ENCODE data around the gene SAMD8.
"Not testable (repeated sequence)": the region's sequence is repeated elsewhere in the genome, so short reads cannot be mapped to it uniquely, and the experiment has no call there.

The SAMD8 gene

DNA sequence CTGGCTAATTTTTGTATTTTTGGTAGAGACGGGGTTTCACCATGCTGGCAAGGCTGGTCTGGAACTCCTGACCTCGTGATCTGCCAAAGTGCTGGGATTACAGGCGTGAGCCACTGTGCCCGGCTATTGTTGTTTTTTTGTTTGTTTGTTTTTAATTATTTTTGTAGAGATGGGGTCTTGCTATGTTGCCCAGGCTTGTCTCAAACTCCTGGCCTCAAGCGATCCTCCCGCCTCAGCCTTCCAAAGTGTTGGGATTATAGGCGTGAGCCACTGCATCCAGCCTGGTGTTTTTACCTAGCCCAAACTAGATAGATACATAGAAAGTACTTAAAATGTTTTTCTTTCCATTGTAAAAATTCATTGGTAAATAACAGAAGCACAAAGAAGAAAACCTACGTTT lies 110.0 kb downstream of the SAMD8 start:
- H3K27ac Mint-ChIP-seq; H3K9me3 Mint-ChIP-seq (ENCODE audit: low read depth); H3K27me3 Mint-ChIP-seq; H3K4me3 Mint-ChIP-seq: not testable (repeated sequence)
- peaks cover 10% of the 10 kb centered on the region for H3K36me3 Mint-ChIP-seq
- H3K4me1 Mint-ChIP-seq (ENCODE audit: low read depth), result peaks cover 53% of the 10 kb centered on the region

- Mint-ChIP-seq H3K4me1 (ENCODE audit: low read depth) (peaks cover 56% of the 10 kb centered on the region), H3K27ac (peak overlapping the region; percentile 46), H3K36me3 (peaks cover 11% of the 10 kb centered on the region), H3K9me3 (ENCODE audit: low read depth) (no peaks in the 10 kb centered on the region), H3K4me3 (no peak overlapping the region), H3K27me3 (no peaks in the 10 kb centered on the region)
Measured at GRCh38 chr10:75223507-75223906, 112.1 kb downstream of the SAMD8 start.

- H3K4me3 Mint-ChIP-seq, result no peak overlapping the region
- peaks cover 58% of the 10 kb centered on the region for H3K4me1 Mint-ChIP-seq (ENCODE audit: low read depth)
- H3K9me3 Mint-ChIP-seq (ENCODE audit: low read depth), result no peaks in the 10 kb centered on the region
- H3K36me3 Mint-ChIP-seq, result peaks cover 14% of the 10 kb centered on the region
- peak overlapping the region; percentile 59 for H3K27ac Mint-ChIP-seq
- no peaks in the 10 kb centered on the region for H3K27me3 Mint-ChIP-seq
Measured at GRCh38 chr10:75226095-75226494, 114.6 kb downstream of the SAMD8 start.

GRCh38 chr10:75226656-75227055 lies 115.2 kb downstream of the SAMD8 start:
- Mint-ChIP-seq H3K36me3 (peaks cover 15% of the 10 kb centered on the region), H3K9me3 (ENCODE audit: low read depth) (no peaks in the 10 kb centered on the region), H3K4me3 (no peak overlapping the region), H3K27me3 (no peaks in the 10 kb centered on the region), H3K27ac (peak overlapping the region; percentile 58), H3K4me1 (ENCODE audit: low read depth) (peaks cover 61% of the 10 kb centered on the region)

DNA sequence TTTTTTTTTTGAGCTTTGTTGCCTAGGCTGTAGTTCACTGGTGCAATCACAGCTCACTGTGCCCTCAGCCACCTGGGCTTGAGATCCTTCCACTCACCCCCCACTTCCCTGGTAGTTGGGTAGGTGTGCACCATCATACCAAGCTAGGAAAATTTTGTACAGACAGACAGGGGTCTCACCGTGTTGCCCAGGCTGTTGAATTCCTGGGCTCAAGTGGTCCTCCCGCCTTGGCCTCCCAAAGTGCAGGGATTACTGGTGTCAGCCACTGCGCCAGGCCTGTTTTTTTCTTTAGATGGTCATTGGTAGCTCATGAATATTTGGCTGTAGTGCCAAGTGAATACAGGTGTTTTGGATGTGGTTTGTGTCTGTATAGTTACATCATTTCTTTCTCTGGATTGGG lies 116.8 kb downstream of the SAMD8 start:
- Mint-ChIP-seq H3K4me3 (no peak overlapping the region), H3K27ac (peak overlapping the region; percentile 83), H3K27me3 (no peaks in the 10 kb centered on the region), H3K4me1 (ENCODE audit: low read depth) (peaks cover 53% of the 10 kb centered on the region), H3K9me3 (ENCODE audit: low read depth) (no peaks in the 10 kb centered on the region), H3K36me3 (peaks cover 18% of the 10 kb centered on the region)

DNA sequence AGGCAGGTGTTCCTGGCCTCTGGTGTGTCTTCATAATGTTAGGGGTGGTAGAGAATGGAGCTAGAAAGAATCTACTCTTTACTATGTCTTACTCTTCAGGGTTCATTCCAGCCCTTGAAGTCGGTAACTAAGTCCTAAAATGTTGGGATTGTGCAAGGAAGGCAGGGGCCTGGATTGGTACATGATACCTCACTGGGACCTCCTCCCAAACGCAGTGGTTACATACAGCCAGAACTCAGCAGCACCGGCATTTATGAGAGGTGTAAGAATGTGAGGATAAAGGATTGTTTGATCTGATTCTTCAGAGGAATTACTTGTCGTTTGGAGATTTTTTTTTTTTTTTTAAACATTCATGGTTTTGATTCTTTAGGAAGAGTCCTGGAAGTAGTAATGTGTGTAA lies 117.4 kb downstream of the SAMD8 start:
- Mint-ChIP-seq H3K27me3 (no peaks in the 10 kb centered on the region), H3K36me3 (peaks cover 18% of the 10 kb centered on the region), H3K4me3 (no peak overlapping the region), H3K9me3 (ENCODE audit: low read depth) (no peaks in the 10 kb centered on the region), H3K27ac (peak overlapping the region; percentile 83), H3K4me1 (ENCODE audit: low read depth) (peaks cover 52% of the 10 kb centered on the region)

- Mint-ChIP-seq H3K27ac (no peak overlapping the region), H3K27me3 (no peaks in the 10 kb centered on the region), H3K9me3 (ENCODE audit: low read depth) (no peaks in the 10 kb centered on the region), H3K4me1 (ENCODE audit: low read depth) (peaks cover 41% of the 10 kb centered on the region), H3K4me3 (no peak overlapping the region), H3K36me3 (peaks cover 13% of the 10 kb centered on the region)
Measured at GRCh38 chr10:75229971-75230370, 118.5 kb downstream of the SAMD8 start.

DNA sequence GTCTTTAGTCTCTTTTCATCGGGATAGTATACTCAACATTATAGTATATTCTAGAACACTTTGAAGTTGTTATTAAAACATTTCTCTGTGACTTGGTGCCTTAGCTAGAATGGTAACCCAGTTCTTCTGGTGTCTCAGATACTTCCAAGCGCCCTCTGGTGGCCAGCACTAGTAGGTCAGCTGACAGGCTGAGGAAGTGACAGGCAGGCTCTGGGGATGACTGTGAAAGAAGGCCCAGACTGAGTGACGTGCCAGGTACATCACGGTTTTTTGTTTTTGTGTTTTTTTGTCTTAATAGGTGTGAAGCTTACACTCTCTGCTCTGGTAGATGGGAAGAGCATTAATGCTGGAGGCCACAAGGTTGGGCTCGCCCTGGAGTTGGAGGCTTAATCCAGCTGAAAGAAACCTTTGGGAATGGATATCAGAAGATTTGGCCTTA lies 119.2 kb downstream of the SAMD8 start:
- Mint-ChIP-seq H3K4me3 (peak overlapping the region; percentile 20), H3K27ac (peak overlapping the region; percentile 94), H3K4me1 (ENCODE audit: low read depth) (peaks cover 36% of the 10 kb centered on the region), H3K27me3 (no peaks in the 10 kb centered on the region), H3K36me3 (peaks cover 13% of the 10 kb centered on the region), H3K9me3 (ENCODE audit: low read depth) (no peaks in the 10 kb centered on the region)
